HepG2 (cell line): ENCODE results near the gene PLIN4. TPM values are rescaled to one million over a fixed set of nuclear protein-coding genes. Genes with fewer than 3 reads are reported as not detected.
A peak's percentile ranks its signal among the peaks of the same experiment; 100 is the strongest.

Experiments used
- MAFG ChIP-seq: sonication (generic); formaldehyde crosslinking; IDR thresholded peaks from 2 replicates; pipeline ENCODE4 v1.5.1; 2020; ENCODE audit warnings: mild to moderate bottlenecking, missing genetic modification reagents
- NFYC ChIP-seq: IDR thresholded peaks from 2 replicates; pipeline ENCODE4 v1.6.1; 2016; ENCODE audit warnings: missing genetic modification reagents, missing compliant biosample characterization
- RORA ChIP-seq: sonication (generic); formaldehyde crosslinking; IDR thresholded peaks from 2 replicates; pipeline ENCODE4 v1.5.0; 2020; ENCODE audit warnings: mild to moderate bottlenecking, missing genetic modification reagents, moderate library complexity
- SCMH1 ChIP-seq: sonication (generic); formaldehyde crosslinking; IDR thresholded peaks from 2 replicates; pipeline ENCODE4 v1.9.0; 2021; ENCODE audit warnings: missing genetic modification reagents, mild to moderate bottlenecking, borderline replicate concordance
- SMAD3 ChIP-seq: sonication (generic); formaldehyde crosslinking; IDR thresholded peaks from 2 replicates; pipeline ENCODE4 v1.4.0; 2020; ENCODE audit warnings: missing genetic modification reagents
- ZEB1 ChIP-seq: IDR thresholded peaks from 2 replicates; pipeline ENCODE4 v1.6.1; 2012; ENCODE audit warnings: mild to moderate bottlenecking, low read depth, inconsistent platforms; ENCODE audit not compliant: insufficient replicate concordance
- ZNF275 ChIP-seq: sonication (generic); formaldehyde crosslinking; IDR thresholded peaks from 2 replicates; pipeline ENCODE4 v1.8.0; 2022; ENCODE audit warnings: missing genetic modification reagents, mild to moderate bottlenecking, inconsistent platforms, borderline replicate concordance
- ZNF574 ChIP-seq: sonication (generic); formaldehyde crosslinking; IDR thresholded peaks from 2 replicates; pipeline ENCODE4 v1.4.0; 2020; ENCODE audit warnings: missing genetic modification reagents
- polyA plus RNA-seq, 8 experiments: library from polyadenylated mRNA; depleted of rRNA in 3 of 8; stranded (reverse) in 7 of 8; unstranded in 1 of 8; fragments of >200 nt; fragmentation: Illumina TruSeq in 4 of 8; extraction: Trizol in 4 of 8; gene quantifications; 2 replicates each; pipeline versions ENCODE4 v1.2.1 to v1.2.3, GENCODE V29; 2011 to 2016; ENCODE audit warnings: low read depth in 4 of 8, missing spikeins in 1 of 8, mixed read lengths in 1 of 8; ENCODE audit not compliant: insufficient read depth in 1 of 8
- total RNA-seq, 5 experiments: library from RNA; depleted of rRNA; stranded (reverse); fragments of >200 nt; fragmentation: Illumina TruSeq; extraction: Trizol; gene quantifications; 2 replicates each; pipeline ENCODE4 v1.2.3, GENCODE V29; 2016; ENCODE audit warnings: low read depth in 1 of 5

PLIN4 gene
- total and polyA plus RNA-seq, 2 of the 13 experiments (the other 11 are each of a cell fraction or from before 2014, with no cell fraction given) = 1.1 to 1.3 TPM

- no peak for TF ChIP-seq ZNF574 (CRISPR knock-in tag)
- TF ChIP-seq MAFG = no peak
- no peak for TF ChIP-seq SCMH1 (CRISPR knock-in tag)
- no peak for TF ChIP-seq ZEB1
- peak; percentile 86 for TF ChIP-seq NFYC
- no peak for TF ChIP-seq SMAD3 (CRISPR knock-in tag)
- TF ChIP-seq ZNF275 (CRISPR knock-in tag) = no peak
- no peak for TF ChIP-seq RORA (CRISPR knock-in tag)
Measured at GRCh38 chr19:4474514-4475022, 43.7 kb downstream of the PLIN4 start (continued).
